ENCODE results near the gene SPIRE1. TPM values are rescaled to one million over a fixed set of nuclear protein-coding genes. Genes with fewer than 3 reads are reported as not detected.

Gene SPIRE1
- total and polyA plus RNA-seq, 4 donors, result 0.29 to 5.7 (median 3.2) TPM

GRCh38 chr18:12518832-12519531 is 138.9 kb downstream of the SPIRE1 start:
- no peak overlapping the region for H3K4me3 ChIP-seq (ENCODE audit: low read depth in 1 of 3, low read length in 3 of 3)
- no peaks in the 10 kb centered on the region for H3K4me1 ChIP-seq (ENCODE audit: control insufficient read depth in 4 of 4, insufficient read depth in 4 of 4, low read length in 3 of 4)
- H3K27ac ChIP-seq (ENCODE audit: low read depth in 1 of 2, low read length in 2 of 2), result no peak overlapping the region
- TF ChIP-seq RAD21 (IDR thresholded peaks at IDR 0.05) (no peak), FOXA2 (IDR thresholded peaks at IDR 0.05) (no peak), EGR1 (IDR thresholded peaks at IDR 0.05; ENCODE audit: low read depth in 2 of 2) (no peak), YY1 (IDR thresholded peaks at IDR 0.05) (no peak), RXRA (IDR thresholded peaks at IDR 0.05) (no peak), TAF1 (conservative IDR thresholded peaks at IDR 0.05) (no peak), ZBTB33 (IDR thresholded peaks at IDR 0.05) (no peak), FOXA1 (IDR thresholded peaks at IDR 0.05) (no peak), GABPA (IDR thresholded peaks at IDR 0.05 in 1 of 2, conservative IDR thresholded peaks at IDR 0.05 in 1 of 2) (no peak), REST (IDR thresholded peaks at IDR 0.05) (no peak), HNF4G (IDR thresholded peaks at IDR 0.05) (no peak), HNF4A (conservative IDR thresholded peaks at IDR 0.05) (no peak), NR2F2 (IDR thresholded peaks at IDR 0.05) (no peak)
- no peak for DNase-seq (ENCODE audit: low spot score)
- WGBS, result 93% methylated on average over 6 of the region's 6 CpGs
- H3K9me3 ChIP-seq (ENCODE audit: control insufficient read depth in 4 of 4, low read length in 3 of 4), result no peaks in the 10 kb centered on the region
- H3K27me3 ChIP-seq (ENCODE audit: control insufficient read depth in 4 of 4, insufficient read depth in 4 of 4, low read length in 3 of 4), result no peaks in the 10 kb centered on the region
- H3K9ac ChIP-seq (ENCODE audit: low read depth in 1 of 2, low read length in 2 of 2), result no peak overlapping the region
- H3K36me3 ChIP-seq (ENCODE audit: control insufficient read depth in 4 of 4, insufficient read depth in 3 of 4, low read depth in 1 of 4, low read length in 3 of 4), result no peaks in the 10 kb centered on the region

GRCh38 chr18:12518326-12518725 is 139.6 kb downstream of the SPIRE1 start:
- no peaks in the 10 kb centered on the region for H3K9me3 ChIP-seq (ENCODE audit: control insufficient read depth in 4 of 4, low read length in 3 of 4)
- H3K9ac ChIP-seq (ENCODE audit: low read depth in 1 of 2, low read length in 2 of 2), result no peak overlapping the region
- no peaks in the 10 kb centered on the region for H3K27me3 ChIP-seq (ENCODE audit: control insufficient read depth in 4 of 4, insufficient read depth in 4 of 4, low read length in 3 of 4)
- no peak overlapping the region for H3K4me3 ChIP-seq (ENCODE audit: low read depth in 1 of 3, low read length in 3 of 3)
- no peaks in the 10 kb centered on the region for H3K4me1 ChIP-seq (ENCODE audit: control insufficient read depth in 4 of 4, insufficient read depth in 4 of 4, low read length in 3 of 4)
- WGBS, result 93% methylated on average over 2 of the region's 2 CpGs
- DNase-seq (ENCODE audit: low spot score), result no peak
- H3K27ac ChIP-seq (ENCODE audit: low read depth in 1 of 2, low read length in 2 of 2), result no peak overlapping the region
- H3K36me3 ChIP-seq (ENCODE audit: control insufficient read depth in 4 of 4, insufficient read depth in 3 of 4, low read depth in 1 of 4, low read length in 3 of 4), result no peaks in the 10 kb centered on the region
- TF ChIP-seq YY1 (IDR thresholded peaks at IDR 0.05) (no peak), ATF3 (IDR thresholded peaks at IDR 0.05) (no peak), HNF4A (conservative IDR thresholded peaks at IDR 0.05) (no peak), JUND (IDR thresholded peaks at IDR 0.05) (no peak), GABPA (IDR thresholded peaks at IDR 0.05 in 1 of 2, conservative IDR thresholded peaks at IDR 0.05 in 1 of 2) (no peak), NR2F2 (IDR thresholded peaks at IDR 0.05) (no peak), RXRA (IDR thresholded peaks at IDR 0.05) (no peak), CTCF (IDR thresholded peaks at IDR 0.05; ENCODE audit: low read depth, low read length, missing input control) (no peak), REST (IDR thresholded peaks at IDR 0.05) (no peak), FOXA2 (IDR thresholded peaks at IDR 0.05) (no peak), SP1 (IDR thresholded peaks at IDR 0.05) (no peak), ZBTB33 (IDR thresholded peaks at IDR 0.05) (no peak), RAD21 (IDR thresholded peaks at IDR 0.05) (no peak), MAX (IDR thresholded peaks at IDR 0.05) (no peak)
